ENCODE results near the gene ARHGAP28.
"Not testable (repeated sequence)": the region's sequence is repeated elsewhere in the genome, so short reads cannot be mapped to it uniquely, and the experiment has no call there.

ARHGAP28 gene

GRCh38 chr18:6792391-6792790 is 62.9 kb downstream of the ARHGAP28 start:
- TF ChIP-seq CTCF (IDR thresholded peaks at IDR 0.05; ENCODE audit: low read depth, low read length, missing control alignments), result no peak
- no peak overlapping the region for H3K4me3 ChIP-seq (ENCODE audit: low read depth, low read length)
- DNase-seq (ENCODE audit: low read depth), result no peak

- DNase-seq (ENCODE audit: low read depth), result no peak
- TF ChIP-seq CTCF (IDR thresholded peaks at IDR 0.05; ENCODE audit: low read depth, low read length, missing control alignments), result no peak
- H3K4me3 ChIP-seq (ENCODE audit: low read depth, low read length), result no peak overlapping the region
Measured at GRCh38 chr18:6793455-6793854, 63.9 kb downstream of the ARHGAP28 start.

- no peak for DNase-seq (ENCODE audit: low read depth)
- H3K4me3 ChIP-seq (ENCODE audit: low read depth, low read length), result no peak overlapping the region
- no peak for TF ChIP-seq CTCF (IDR thresholded peaks at IDR 0.05; ENCODE audit: low read depth, low read length, missing control alignments)
Measured at GRCh38 chr18:6793986-6794385, 64.5 kb downstream of the ARHGAP28 start.

- no peak for DNase-seq (ENCODE audit: low read depth)
- no peak for TF ChIP-seq CTCF (IDR thresholded peaks at IDR 0.05; ENCODE audit: low read depth, low read length, missing control alignments)
- H3K4me3 ChIP-seq (ENCODE audit: low read depth, low read length), result no peak overlapping the region
Measured at GRCh38 chr18:6795307-6795706, 65.8 kb downstream of the ARHGAP28 start.

GRCh38 chr18:6796511-6796910 is 67.0 kb downstream of the ARHGAP28 start:
- TF ChIP-seq CTCF (IDR thresholded peaks at IDR 0.05; ENCODE audit: low read depth, low read length, missing control alignments), result no peak
- DNase-seq (ENCODE audit: low read depth), result no peak
- H3K4me3 ChIP-seq (ENCODE audit: low read depth, low read length), result no peak overlapping the region

GRCh38 chr18:6797171-6797570 is 67.7 kb downstream of the ARHGAP28 start:
- no peak overlapping the region for H3K4me3 ChIP-seq (ENCODE audit: low read depth, low read length)
- no peak for TF ChIP-seq CTCF (IDR thresholded peaks at IDR 0.05; ENCODE audit: low read depth, low read length, missing control alignments)
- DNase-seq (ENCODE audit: low read depth), result no peak

- TF ChIP-seq CTCF (IDR thresholded peaks at IDR 0.05; ENCODE audit: low read depth, low read length, missing control alignments), result no peak
- DNase-seq (ENCODE audit: low read depth), result no peak
- H3K4me3 ChIP-seq (ENCODE audit: low read depth, low read length), result no peak overlapping the region
Measured at GRCh38 chr18:6798896-6799295, 69.4 kb downstream of the ARHGAP28 start.

GRCh38 chr18:6800309-6800708 is 70.8 kb downstream of the ARHGAP28 start:
- H3K4me3 ChIP-seq (ENCODE audit: low read depth, low read length), result not testable (repeated sequence)

More at GRCh38 chr18:6800309-6800708, 70.8 kb downstream of the ARHGAP28 start:
- DNase-seq (ENCODE audit: low read depth), result not testable (repeated sequence)
